Posterior vena cava (tissue), 2 donors: Measurements from ENCODE around the gene ALS2CL. TPM values are rescaled to one million over a fixed set of nuclear protein-coding genes. Genes with fewer than 3 reads are reported as not detected.
A peak's percentile ranks its signal among the peaks of the same experiment; 100 is the strongest.
"Not testable (repeated sequence)": the region's sequence is repeated elsewhere in the genome, so short reads cannot be mapped to it uniquely, and the experiment has no call there.

Experiments
- DNase-seq: peaks from one replicate; pipeline ENCODE4 v3.0.0-alpha.2; 2020; ENCODE audit warnings: low spot score
- intact Hi-C, 2 donors: fragments of 100-400 bp; cut with DNase I; formaldehyde crosslinking; loops; one replicate each; pipeline versions ENCODE4 v1.14.1 to v1.14.2; 2022 to 2023
- long read RNA-seq, 2 donors: library from polyadenylated mRNA; unstranded; transcript quantifications; one replicate each; pipeline ENCODE4 v2.0.0, GENCODE V29; 2020 to 2021
- total RNA-seq, 2 donors: library from RNA; stranded (reverse); fragmentation: NEBNext Ultra II Directional; extraction: Animal tissue kit (Norgen Biotek cat#: 25700); gene quantifications; one replicate each; pipeline ENCODE4 v1.2.1, GENCODE V29; 2021
- donor health status: DM: yes; HTN: yes; CAD: no.
- donor health status: DM: yes; HTN: yes; CAD: no.

ALS2CL gene, protein sequence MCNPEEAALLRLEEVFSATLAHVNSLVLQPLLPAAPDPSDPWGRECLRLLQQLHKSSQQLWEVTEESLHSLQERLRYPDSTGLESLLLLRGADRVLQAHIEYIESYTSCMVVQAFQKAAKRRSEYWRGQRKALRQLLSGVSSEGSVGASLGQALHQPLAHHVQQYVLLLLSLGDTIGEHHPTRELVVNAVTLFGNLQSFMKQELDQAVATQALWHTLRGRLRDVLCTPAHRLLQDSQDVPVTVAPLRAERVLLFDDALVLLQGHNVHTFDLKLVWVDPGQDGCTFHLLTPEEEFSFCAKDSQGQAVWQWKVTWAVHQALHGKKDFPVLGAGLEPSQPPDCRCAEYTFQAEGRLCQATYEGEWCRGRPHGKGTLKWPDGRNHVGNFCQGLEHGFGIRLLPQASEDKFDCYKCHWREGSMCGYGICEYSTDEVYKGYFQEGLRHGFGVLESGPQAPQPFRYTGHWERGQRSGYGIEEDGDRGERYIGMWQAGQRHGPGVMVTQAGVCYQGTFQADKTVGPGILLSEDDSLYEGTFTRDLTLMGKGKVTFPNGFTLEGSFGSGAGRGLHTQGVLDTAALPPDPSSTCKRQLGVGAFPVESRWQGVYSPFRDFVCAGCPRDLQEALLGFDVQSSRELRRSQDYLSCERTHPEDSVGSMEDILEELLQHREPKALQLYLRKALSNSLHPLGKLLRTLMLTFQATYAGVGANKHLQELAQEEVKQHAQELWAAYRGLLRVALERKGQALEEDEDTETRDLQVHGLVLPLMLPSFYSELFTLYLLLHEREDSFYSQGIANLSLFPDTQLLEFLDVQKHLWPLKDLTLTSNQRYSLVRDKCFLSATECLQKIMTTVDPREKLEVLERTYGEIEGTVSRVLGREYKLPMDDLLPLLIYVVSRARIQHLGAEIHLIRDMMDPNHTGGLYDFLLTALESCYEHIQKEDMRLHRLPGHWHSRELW
- total RNA-seq, result 10 to 100 TPM; 12.1 to 12.5 TPM
- long read RNA-seq, donor 1, partial matches to known transcripts, result 2 of 6 reads
- long read RNA-seq, donor 1, other reads (novel, unspliced or antisense), result 4 of 6 reads
- long read RNA-seq, donor 2, full-length matches to known transcripts, result 6 of 14 reads
- long read RNA-seq, donor 2, partial matches to known transcripts, result 3 of 14 reads
- long read RNA-seq, donor 2, other reads (novel, unspliced or antisense), result 5 of 14 reads

GRCh38 chr3:46693038-46693891 is at the start of gene ALS2CL:
ALS2CL (minus strand) TSS chr3:46693679; CDS start chr3:46689440, 4,239 bp downstream.
- peak; percentile 85 for DNase-seq
- intact Hi-C loops, result no loop called here

- intact Hi-C loops, result no loop called here
- DNase-seq, result no peak
Measured at GRCh38 chr3:46742992-46743585, 49.6 kb upstream of the ALS2CL start.

GRCh38 chr3:46739565-46739964 is 46.1 kb upstream of the ALS2CL start:
- intact Hi-C loops, result loop anchor here in 1 of 2 donors (2.0 kb wide), 1 partner anchor 77 kb away; no protein-coding TSS in a partner anchor
- not testable (repeated sequence) for DNase-seq

- intact Hi-C loops, result no loop called here
- peak; percentile 59 for DNase-seq
Measured at GRCh38 chr3:46737329-46737731, 43.9 kb upstream of the ALS2CL start.

DNA sequence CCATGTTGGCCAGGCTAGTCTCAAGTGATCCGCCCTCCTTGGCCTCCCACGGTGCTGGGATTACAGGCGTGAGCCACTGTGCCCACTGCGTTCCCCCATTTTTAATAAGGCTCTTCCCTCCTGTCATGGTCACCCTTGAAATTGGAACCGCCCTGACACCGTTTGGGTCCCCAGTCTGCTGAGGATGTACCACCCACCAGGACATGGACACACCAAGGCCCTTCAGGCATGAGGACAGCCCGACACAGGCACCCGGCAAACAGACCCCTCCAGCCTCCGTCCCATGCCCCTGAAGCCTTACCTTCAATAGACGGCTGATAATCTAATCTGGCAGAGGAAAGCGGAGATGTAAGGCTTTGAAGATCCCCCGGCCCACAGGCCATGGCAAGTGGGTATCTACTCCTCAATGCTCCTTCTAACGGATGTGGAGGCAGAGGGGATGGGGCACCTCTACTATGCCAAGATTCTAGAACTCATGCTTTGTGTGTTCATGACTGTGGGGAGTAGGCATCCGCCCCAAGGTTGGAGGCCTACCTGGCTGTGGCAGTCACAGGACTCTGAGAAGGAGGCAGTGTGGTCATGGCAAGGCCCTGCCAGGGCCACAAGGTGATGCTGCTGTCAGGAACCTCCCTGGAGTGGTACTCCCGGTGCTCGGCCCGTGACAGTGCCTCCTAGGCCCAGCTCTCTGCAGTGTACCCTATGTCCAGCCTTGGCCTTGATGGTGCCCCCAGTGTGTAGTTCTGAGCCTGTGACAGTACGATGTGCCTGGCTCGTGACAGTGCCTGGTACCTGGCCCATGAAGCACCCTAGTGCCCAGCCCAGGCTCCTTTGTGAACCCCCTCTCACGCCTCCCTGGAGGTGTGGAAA is 42.8 kb upstream of the ALS2CL start:
- intact Hi-C loops, result no loop called here
- peak; percentile 58 for DNase-seq

GRCh38 chr3:46734773-46735172 is 41.3 kb upstream of the ALS2CL start:
- peak; percentile 45 for DNase-seq
- intact Hi-C loops, result no loop called here

- intact Hi-C loops, result no loop called here
- peak; percentile 47 for DNase-seq
Measured at GRCh38 chr3:46733026-46733800, 39.7 kb upstream of the ALS2CL start.

- no peak for DNase-seq
- intact Hi-C loops, result no loop called here
Measured at GRCh38 chr3:46731795-46732194, 38.3 kb upstream of the ALS2CL start.

- intact Hi-C loops, result no loop called here
- no peak for DNase-seq
Measured at GRCh38 chr3:46730819-46731218, 37.3 kb upstream of the ALS2CL start.

DNA sequence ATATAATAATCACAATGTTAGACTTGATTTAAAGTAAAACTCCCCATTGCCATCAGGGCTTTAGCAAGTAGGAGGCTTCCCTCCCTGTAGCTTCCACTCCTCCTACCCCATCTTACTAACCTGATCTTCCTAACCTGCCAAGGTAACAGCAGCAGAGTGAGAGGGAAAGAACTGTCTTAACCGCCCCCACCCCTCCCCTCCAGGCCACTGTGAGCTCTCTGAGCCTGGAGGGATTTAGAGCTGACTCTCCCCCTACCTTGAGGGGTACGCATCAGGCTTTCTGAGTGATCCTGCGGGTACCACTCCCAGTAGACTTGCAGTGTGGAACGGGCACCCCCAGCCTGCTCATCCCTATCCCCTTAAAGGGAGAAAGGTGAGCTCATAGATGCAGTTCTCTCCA is 35.6 kb upstream of the ALS2CL start:
- DNase-seq, result peak; percentile 19

GRCh38 chr3:46725621-46726314 is 32.3 kb upstream of the ALS2CL start:
- DNase-seq, result peak; percentile 19
- intact Hi-C loops, result loop anchor here in 1 of 2 donors (10.0 kb wide), 1 partner anchor 431 kb away; no protein-coding TSS in a partner anchor

More for the DNA sequence above, 35.6 kb upstream of the ALS2CL start:
- intact Hi-C loops, result loop anchor here in 1 of 2 donors (10.0 kb wide), 1 partner anchor 434 kb away; no protein-coding TSS in a partner anchor

DNA sequence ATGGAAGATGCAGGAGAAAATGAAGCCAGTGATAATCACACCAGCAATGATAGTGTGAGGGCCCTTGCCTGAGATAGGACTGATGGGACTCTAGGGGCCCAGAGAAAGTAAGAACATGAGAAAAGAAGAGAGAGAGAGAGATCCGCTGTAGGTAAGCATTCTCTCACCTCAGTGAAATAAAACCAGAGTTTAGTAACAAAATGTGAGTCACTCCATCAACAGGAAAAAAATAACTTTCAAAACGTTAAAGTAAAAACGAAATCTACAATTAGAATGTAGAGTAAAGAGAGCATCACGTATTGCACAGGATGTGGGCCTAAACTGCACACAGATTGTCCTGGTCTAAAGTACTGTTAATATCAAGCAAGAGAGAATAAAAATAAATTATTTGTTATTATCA is 30.9 kb upstream of the ALS2CL start:
- no peak for DNase-seq
- intact Hi-C loops, result loop anchor here in 1 of 2 donors (10.0 kb wide), 1 partner anchor 430 kb away; no protein-coding TSS in a partner anchor

DNA sequence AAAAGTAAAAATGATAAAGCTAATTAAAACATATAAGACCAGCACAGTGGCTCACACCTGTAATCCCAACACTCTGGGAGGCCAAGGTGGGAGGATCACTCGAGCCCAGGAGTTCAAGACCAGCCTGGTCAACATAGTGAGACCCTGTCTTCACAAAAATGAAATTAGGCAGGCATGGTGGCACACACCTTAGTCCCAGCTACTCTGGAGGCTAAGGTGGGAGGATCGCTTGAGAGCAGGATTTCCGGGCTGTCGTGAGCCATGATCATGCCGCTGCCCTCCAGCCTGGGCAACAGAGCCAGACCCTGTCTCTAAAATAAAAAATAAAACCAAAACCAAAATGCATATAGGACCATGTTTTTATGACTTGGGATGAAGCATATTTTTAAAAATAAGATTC is 29.0 kb upstream of the ALS2CL start:
- intact Hi-C loops, result loop anchor here in 1 of 2 donors (10.0 kb wide), 1 partner anchor 428 kb away; no protein-coding TSS in a partner anchor
- DNase-seq, result peak; percentile 26

GRCh38 chr3:46721009-46721408 is 27.5 kb upstream of the ALS2CL start:
- intact Hi-C loops, result loop anchor here in 1 of 2 donors (10.0 kb wide), 1 partner anchor 426 kb away; no protein-coding TSS in a partner anchor
- no peak for DNase-seq

DNA sequence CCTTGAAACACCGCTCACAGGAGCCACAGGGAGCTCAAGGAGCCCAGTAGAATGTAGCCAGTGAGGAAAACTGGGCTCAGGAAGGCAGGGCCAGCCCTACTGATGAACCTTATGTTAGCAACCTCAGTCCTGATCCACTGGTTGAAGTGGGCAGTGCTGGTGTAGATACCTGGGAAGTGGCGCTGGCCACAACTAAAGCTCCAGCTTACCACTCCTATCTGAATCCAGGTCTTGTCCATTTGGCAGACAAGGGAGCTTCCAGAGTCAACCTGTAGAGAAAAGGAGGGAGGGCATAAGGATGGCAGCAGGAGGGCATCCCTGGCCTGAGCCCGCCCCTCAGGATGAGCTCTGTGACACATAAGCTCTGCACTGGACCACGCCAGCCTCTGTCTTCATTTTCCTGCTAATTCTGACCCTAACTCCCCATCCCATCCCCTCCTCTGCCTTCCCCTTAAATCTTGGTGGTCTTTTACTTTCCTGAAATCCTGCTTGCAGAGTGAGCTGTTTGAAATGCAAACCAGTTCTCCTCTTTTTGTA is 26.3 kb upstream of the ALS2CL start:
- intact Hi-C loops, result loop anchor here (10.0 kb wide), 2 partner anchors 275 to 425 kb away; no protein-coding TSS in a partner anchor
- peak; percentile 29 for DNase-seq
